Psoas muscle (tissue), 8 donors: Measurements from ENCODE around the gene AK9. TPM values are rescaled to one million over a fixed set of nuclear protein-coding genes. Genes with fewer than 3 reads are reported as not detected.
"Not testable (repeated sequence)": the region's sequence is repeated elsewhere in the genome, so short reads cannot be mapped to it uniquely, and the experiment has no call there.

ENCODE experiments used
- ATAC-seq, 4 donors: fragments of 200-7000 bp; cut with Tn5 transposase; one replicate each; pipeline ENCODE4 v1.9.1; 2020; ENCODE audit warnings: moderate library complexity in 3 of 4, mild to moderate bottlenecking in 2 of 4
- DNase-seq, 2 donors: peaks; one replicate each; pipeline ENCODE4 v3.0.0-alpha.2; 2020
- H3K27ac ChIP-seq: fragments of 200-600 bp; one replicate; pipeline ENCODE4 v1.8.0; 2022
- H3K27me3 ChIP-seq, 3 donors: fragments of 200-600 bp in 1 of 3; one replicate each; pipeline versions ENCODE4 v1.6.1 to v1.8.0; 2013 to 2022; ENCODE audit warnings: low read length in 2 of 3, mild to moderate bottlenecking in 2 of 3, moderate library complexity in 1 of 3; ENCODE audit not compliant: insufficient read depth in 3 of 3
- H3K36me3 ChIP-seq, 2 donors: fragments of 200-600 bp in 1 of 2; one replicate each; pipeline versions ENCODE4 v1.6.1 to v1.8.0; 2013 to 2022; ENCODE audit warnings: low read depth in 1 of 2, mild to moderate bottlenecking in 1 of 2, moderate library complexity in 1 of 2; ENCODE audit not compliant: insufficient read depth in 1 of 2
- H3K4me1 ChIP-seq: fragments of 200-600 bp; one replicate; pipeline ENCODE4 v1.8.0; 2022
- H3K4me3 ChIP-seq: fragments of 200-600 bp; one replicate; pipeline ENCODE4 v1.8.0; 2022; ENCODE audit warnings: mild to moderate bottlenecking
- H3K9me3 ChIP-seq: fragments of 200-600 bp; one replicate; pipeline ENCODE4 v1.8.0; 2022
- WGBS, 3 donors: extraction: QIAGEN DNeasy Blood & Tissue Kit; methylation state at CpG; one replicate each; pipeline versions ENCODE4 v1.1.6 to v1.1.7; 2013; 5-methylcytosine and 5-hydroxymethylcytosine counted together
- intact Hi-C, 2 donors: fragments of 100-400 bp; cut with DNase I; formaldehyde crosslinking; loops; one replicate each; pipeline versions ENCODE4 v1.11.0 to v1.14.2; 2022
- polyA plus RNA-seq, 3 donors: library from polyadenylated mRNA; stranded (reverse); fragments of 200-250 nt; gene quantifications; one replicate each; pipeline ENCODE4 v1.2.3, GENCODE V29; 2013
- total RNA-seq, 4 donors: library from RNA; stranded (reverse); fragmentation: NEBNext Ultra II Directional in 2 of 4; extraction: Animal tissue kit (Norgen Biotek cat#: 25700) in 2 of 4; gene quantifications; one replicate each; pipeline versions ENCODE4 v1.2.1 to v1.2.4, GENCODE V29; 2021 to 2023
- TF ChIP-seq, protein P1 (sequence below): fragments of 200-600 bp; IDR thresholded peaks from one replicate; pipeline ENCODE4 v1.8.0; 2022; ENCODE audit warnings: antibody characterized with exemption
- donor health status: healthy with polysubstance abuse.
- donor health status: DM: no; HTN: no; CAD: no; lungs with moderate emphysema.
- donor health status: Bipolar disorder and iron deficiency.
- donor health status: healthy.
- donor health status: DM: yes; HTN: yes; CAD: no.
- donor health status: DM: no; HTN: no; CAD: no.
- donor health status: DM: no; HTN: no; CAD: no.
- donor health status: DM: yes; HTN: yes; CAD: no.

AK9 gene
- total and polyA plus RNA-seq, 7 donors: 2.0 to 7.4 (median 5.3) TPM

DNA sequence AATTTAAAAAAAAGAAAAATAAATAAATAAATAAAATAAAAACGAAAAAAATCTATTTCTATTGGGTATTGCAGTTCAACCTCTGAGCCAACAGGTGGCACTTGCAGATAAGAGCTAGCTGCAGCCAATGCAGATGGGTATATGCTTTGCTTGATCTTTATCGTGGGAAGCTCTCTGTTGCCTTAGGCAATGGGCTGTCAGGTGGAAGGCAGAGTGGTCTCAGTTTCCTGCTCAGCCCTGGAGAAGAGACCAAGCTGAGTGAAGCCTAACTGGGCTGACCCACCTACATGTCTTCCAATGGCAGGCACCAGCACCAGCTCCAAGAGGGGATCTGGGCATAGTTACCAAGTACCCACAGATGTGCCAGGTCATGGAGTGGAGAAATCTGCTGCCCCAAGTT is 95.0 kb downstream of the AK9 start:
- Histone ChIP-seq H3K9me3 (peaks cover 11% of the 10 kb centered on the region), H3K27me3 (no peaks in the 10 kb centered on the region), H3K36me3 (no peaks in the 10 kb centered on the region), H3K4me1 (no peaks in the 10 kb centered on the region), H3K4me3 (no peak overlapping the region), H3K27ac (no peak overlapping the region)
- ATAC-seq: no peak
- intact Hi-C loops: no loop called here
- DNase-seq: no peak
- 19 to 31% (median 27%) methylated on average over 2 of the region's 2 CpGs for WGBS, 3 donors
- TF ChIP-seq, protein P1, sequence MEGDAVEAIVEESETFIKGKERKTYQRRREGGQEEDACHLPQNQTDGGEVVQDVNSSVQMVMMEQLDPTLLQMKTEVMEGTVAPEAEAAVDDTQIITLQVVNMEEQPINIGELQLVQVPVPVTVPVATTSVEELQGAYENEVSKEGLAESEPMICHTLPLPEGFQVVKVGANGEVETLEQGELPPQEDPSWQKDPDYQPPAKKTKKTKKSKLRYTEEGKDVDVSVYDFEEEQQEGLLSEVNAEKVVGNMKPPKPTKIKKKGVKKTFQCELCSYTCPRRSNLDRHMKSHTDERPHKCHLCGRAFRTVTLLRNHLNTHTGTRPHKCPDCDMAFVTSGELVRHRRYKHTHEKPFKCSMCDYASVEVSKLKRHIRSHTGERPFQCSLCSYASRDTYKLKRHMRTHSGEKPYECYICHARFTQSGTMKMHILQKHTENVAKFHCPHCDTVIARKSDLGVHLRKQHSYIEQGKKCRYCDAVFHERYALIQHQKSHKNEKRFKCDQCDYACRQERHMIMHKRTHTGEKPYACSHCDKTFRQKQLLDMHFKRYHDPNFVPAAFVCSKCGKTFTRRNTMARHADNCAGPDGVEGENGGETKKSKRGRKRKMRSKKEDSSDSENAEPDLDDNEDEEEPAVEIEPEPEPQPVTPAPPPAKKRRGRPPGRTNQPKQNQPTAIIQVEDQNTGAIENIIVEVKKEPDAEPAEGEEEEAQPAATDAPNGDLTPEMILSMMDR: no peak

DNA sequence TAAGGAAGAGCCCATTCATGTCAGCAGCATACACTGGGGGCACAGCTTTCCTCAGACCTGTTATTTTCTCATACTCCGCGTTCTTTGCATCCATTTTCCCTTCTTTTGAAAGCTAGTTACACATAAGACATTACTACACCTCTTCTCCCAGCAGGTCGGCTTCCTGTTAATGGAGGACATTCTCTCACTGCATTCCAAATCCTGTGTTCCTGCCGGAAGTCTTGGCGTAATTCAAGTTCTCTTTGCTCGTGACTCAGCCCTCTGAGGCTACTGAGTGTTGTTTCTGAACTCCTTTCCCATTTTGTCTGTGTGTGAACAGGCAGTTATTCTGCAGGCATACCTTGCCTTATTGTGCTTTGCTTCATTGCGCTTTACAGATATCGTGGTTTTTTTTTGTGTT is 110.5 kb downstream of the AK9 start:
- intact Hi-C loops: no loop called here
- no peaks in the 10 kb centered on the region for H3K27me3 ChIP-seq
- H3K27ac ChIP-seq: no peak overlapping the region
- H3K4me1 ChIP-seq: no peaks in the 10 kb centered on the region
- 75 to 81% (median 80%) methylated on average over 8 of the region's 8 CpGs for WGBS, 3 donors
- no peak for ATAC-seq
- DNase-seq: no peak
- peaks cover 6% of the 10 kb centered on the region for H3K9me3 ChIP-seq
- peaks cover 0 to 17% of the 10 kb centered on the region in 2 donors for H3K36me3 ChIP-seq
- TF ChIP-seq, protein P1: no peak
- H3K4me3 ChIP-seq: no peak overlapping the region

DNA sequence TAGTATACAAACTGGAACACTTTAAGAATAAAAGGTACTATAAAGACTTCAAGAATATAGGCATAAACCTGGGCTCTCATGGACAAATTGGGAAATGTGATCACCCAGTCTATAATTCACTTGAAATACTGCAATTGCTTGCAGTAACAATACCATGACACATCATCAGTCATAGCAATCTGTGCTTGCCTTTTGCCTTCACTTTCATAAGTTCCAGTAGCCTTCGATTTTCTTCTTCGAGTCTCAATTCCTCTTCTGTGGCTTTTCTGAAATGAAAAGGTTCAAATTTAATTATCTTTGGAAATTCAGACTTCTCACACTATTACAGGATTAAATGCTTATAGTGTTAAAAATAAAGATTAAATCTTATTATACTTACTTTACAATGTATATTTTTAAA is 111.6 kb downstream of the AK9 start:
- intact Hi-C loops: no loop called here
- H3K4me1 ChIP-seq: no peaks in the 10 kb centered on the region
- ATAC-seq: no peak
- TF ChIP-seq, protein P1: no peak
- H3K27me3 ChIP-seq: no peaks in the 10 kb centered on the region
- peaks cover 0 to 17% of the 10 kb centered on the region in 2 donors for H3K36me3 ChIP-seq
- no peak for DNase-seq
- no peak overlapping the region for H3K4me3 ChIP-seq
- no peak overlapping the region for H3K27ac ChIP-seq
- WGBS, 3 donors: 75 to 88% (median 77%) methylated on average over 2 of the region's 2 CpGs
- H3K9me3 ChIP-seq: peaks cover 7% of the 10 kb centered on the region

DNA sequence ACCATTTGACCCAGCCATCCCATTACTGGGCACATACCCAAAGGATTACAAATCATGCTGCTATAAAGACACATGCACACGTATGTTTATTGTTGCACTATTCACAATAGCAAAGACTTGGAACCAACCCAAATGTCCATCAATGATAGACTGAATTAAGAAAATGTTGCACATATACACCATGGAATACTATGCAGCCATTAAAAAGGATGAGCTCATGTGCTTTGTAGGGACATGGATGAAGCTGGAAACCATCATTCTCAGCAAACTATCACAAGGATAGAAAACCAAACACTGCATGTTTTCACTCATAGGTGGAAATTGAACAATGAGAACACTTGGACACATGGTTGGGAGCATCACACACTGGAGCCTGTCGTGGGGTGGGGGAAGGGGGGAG is 121.1 kb downstream of the AK9 start:
- H3K4me1 ChIP-seq, DNase-seq, H3K27me3 ChIP-seq, H3K4me3 ChIP-seq, H3K27ac ChIP-seq, intact Hi-C loops, ATAC-seq, H3K36me3 ChIP-seq, H3K9me3 ChIP-seq: not testable (repeated sequence)
- 86 to 92% (median 90%) methylated on average over 2 of the region's 2 CpGs for WGBS, 3 donors

DNA sequence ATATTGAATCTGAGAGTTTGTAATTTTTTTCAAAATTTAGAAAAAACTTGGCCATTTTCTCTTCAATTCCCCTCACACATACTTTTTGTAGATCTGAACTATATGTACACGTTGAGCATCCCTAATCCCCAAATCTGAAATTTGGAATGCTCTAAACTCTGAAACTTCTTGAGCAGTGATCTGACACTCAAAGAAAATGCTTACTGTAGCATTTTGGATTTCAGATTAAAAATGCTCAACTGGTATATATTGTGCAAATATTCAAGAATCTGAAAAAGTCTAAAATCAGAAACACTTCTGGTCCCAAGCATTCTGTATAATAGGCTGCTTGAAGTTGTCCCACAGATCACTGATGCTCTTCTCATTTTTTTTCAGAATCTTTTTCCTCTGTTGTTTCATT is 129.2 kb downstream of the AK9 start:
- no peaks in the 10 kb centered on the region for H3K4me1 ChIP-seq
- TF ChIP-seq, protein P1: no peak
- H3K27ac ChIP-seq: no peak overlapping the region
- H3K27me3 ChIP-seq: no peaks in the 10 kb centered on the region
- H3K9me3 ChIP-seq: no peaks in the 10 kb centered on the region
- H3K36me3 ChIP-seq: peaks cover 2 to 28% of the 10 kb centered on the region in 2 donors
- no peak for ATAC-seq
- H3K4me3 ChIP-seq: no peak overlapping the region
- 52 to 72% (median 62%) methylated on average over 1 of the region's 1 CpG for WGBS, 3 donors
- intact Hi-C loops: no loop called here
- no peak for DNase-seq
